Astrocyte (in vitro differentiated cells and primary cell): Measurements from ENCODE around the gene DCTPP1.

Source experiments
- CTCF ChIP-seq: IDR thresholded peaks from 2 replicates; pipeline ENCODE4 v1.5.1; 2011; ENCODE audit warnings: low read depth, mild to moderate bottlenecking, inconsistent platforms, low read length, moderate library complexity; ENCODE audit not compliant: insufficient read depth
- EZH2 ChIP-seq: IDR thresholded peaks from 2 replicates; pipeline ENCODE4 v1.6.1; 2012; ENCODE audit warnings: mild to moderate bottlenecking, low read length, inconsistent platforms; ENCODE audit not compliant: insufficient read depth

- TF ChIP-seq CTCF (no peak), EZH2 (no peak)
These were observed 50.6 kb downstream of the DCTPP1 start for GRCh38 chr16:30379158-30379783.
